Lower lobe of right lung (tissue), 2 donors: ENCODE results near the gene HDAC7. TPM values are rescaled to one million over a fixed set of nuclear protein-coding genes. Genes with fewer than 3 reads are reported as not detected.

Source experiments
- ATAC-seq, 2 donors: fragments of 200-7000 bp; cut with Tn5 transposase; one replicate each; pipeline ENCODE4 v1.9.1; 2020 to 2022; ENCODE audit warnings: mild to moderate bottlenecking in 2 of 2, moderate library complexity in 2 of 2
- DNase-seq: peaks from one replicate; pipeline ENCODE4 v3.0.0-alpha.2; 2020
- H3K27ac ChIP-seq: fragments of 200-600 bp; one replicate; pipeline ENCODE4 v1.8.0; 2022
- H3K27me3 ChIP-seq: fragments of 200-600 bp; one replicate; pipeline ENCODE4 v1.8.0; 2022; ENCODE audit warnings: low read depth
- H3K36me3 ChIP-seq: fragments of 200-600 bp; one replicate; pipeline ENCODE4 v1.8.0; 2022; ENCODE audit warnings: mild to moderate bottlenecking
- H3K4me1 ChIP-seq: fragments of 200-600 bp; one replicate; pipeline ENCODE4 v1.8.0; 2022
- H3K4me3 ChIP-seq: fragments of 200-600 bp; one replicate; pipeline ENCODE4 v1.8.0; 2022; ENCODE audit warnings: mild to moderate bottlenecking
- H3K9me3 ChIP-seq: fragments of 200-600 bp; one replicate; pipeline ENCODE4 v1.8.0; 2022
- intact Hi-C: fragments of 100-400 bp; cut with DNase I; formaldehyde crosslinking; loops from one replicate; pipeline ENCODE4 v1.11.0; 2022
- total RNA-seq: library from RNA; stranded (reverse); fragmentation: NEBNext Ultra II Directional; extraction: Animal tissue kit (Norgen Biotek cat#: 25700); gene quantifications from one replicate; pipeline ENCODE4 v1.2.1, GENCODE V29; 2021
- TF ChIP-seq, protein P1 (sequence below): fragments of 200-600 bp; IDR thresholded peaks from one replicate; pipeline ENCODE4 v1.8.0; 2022; ENCODE audit warnings: antibody characterized with exemption, mild to moderate bottlenecking
- donor health status: DM: no; HTN: yes; CAD: no; lungs with severe emphysema.

HDAC7 gene
- total RNA-seq, 1 donor from 2014 or later: 104 TPM

DNA sequence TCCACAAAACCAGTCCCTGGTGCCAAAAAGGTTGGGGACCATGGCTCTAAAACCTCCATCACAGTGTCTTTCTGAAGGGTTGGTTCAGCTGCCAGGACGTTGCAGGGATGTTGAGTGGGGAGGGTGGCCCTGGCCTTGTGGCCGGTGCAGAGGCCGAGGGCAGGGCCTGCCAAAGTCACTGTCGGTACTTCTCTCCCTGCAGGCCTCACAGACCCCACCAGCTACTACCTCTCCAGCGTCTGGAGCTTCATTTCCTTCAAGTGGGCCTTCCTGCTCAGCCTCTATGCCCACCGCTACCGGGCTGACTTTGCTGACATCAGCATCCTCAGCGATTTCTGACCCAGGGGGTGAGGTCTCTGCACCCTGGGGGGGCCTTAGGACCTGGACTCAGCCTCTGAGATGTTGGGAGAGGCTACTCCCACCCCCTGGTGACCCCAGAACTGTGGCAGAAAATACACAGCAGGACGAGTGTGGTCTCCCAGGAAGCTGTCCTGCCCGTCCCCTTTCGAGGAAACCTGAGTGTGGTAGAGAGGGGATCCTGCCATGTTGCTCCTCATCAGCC lies 39.7 kb downstream of the HDAC7 start:
- H3K27me3 ChIP-seq: no peaks in the 10 kb centered on the region
- DNase-seq: peak; percentile 35
- H3K27ac ChIP-seq: no peak overlapping the region
- peak in 1 of 2 donors; percentile 3 for ATAC-seq
- peaks cover 46% of the 10 kb centered on the region for H3K4me1 ChIP-seq
- H3K36me3 ChIP-seq: peaks cover 35% of the 10 kb centered on the region
- TF ChIP-seq, protein P1, sequence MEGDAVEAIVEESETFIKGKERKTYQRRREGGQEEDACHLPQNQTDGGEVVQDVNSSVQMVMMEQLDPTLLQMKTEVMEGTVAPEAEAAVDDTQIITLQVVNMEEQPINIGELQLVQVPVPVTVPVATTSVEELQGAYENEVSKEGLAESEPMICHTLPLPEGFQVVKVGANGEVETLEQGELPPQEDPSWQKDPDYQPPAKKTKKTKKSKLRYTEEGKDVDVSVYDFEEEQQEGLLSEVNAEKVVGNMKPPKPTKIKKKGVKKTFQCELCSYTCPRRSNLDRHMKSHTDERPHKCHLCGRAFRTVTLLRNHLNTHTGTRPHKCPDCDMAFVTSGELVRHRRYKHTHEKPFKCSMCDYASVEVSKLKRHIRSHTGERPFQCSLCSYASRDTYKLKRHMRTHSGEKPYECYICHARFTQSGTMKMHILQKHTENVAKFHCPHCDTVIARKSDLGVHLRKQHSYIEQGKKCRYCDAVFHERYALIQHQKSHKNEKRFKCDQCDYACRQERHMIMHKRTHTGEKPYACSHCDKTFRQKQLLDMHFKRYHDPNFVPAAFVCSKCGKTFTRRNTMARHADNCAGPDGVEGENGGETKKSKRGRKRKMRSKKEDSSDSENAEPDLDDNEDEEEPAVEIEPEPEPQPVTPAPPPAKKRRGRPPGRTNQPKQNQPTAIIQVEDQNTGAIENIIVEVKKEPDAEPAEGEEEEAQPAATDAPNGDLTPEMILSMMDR: no peak
- intact Hi-C loops: loop anchor here (5.0 kb wide), 1 partner anchor 38 kb away; no protein-coding TSS in a partner anchor
- H3K4me3 ChIP-seq: no peak overlapping the region
- no peaks in the 10 kb centered on the region for H3K9me3 ChIP-seq

DNA sequence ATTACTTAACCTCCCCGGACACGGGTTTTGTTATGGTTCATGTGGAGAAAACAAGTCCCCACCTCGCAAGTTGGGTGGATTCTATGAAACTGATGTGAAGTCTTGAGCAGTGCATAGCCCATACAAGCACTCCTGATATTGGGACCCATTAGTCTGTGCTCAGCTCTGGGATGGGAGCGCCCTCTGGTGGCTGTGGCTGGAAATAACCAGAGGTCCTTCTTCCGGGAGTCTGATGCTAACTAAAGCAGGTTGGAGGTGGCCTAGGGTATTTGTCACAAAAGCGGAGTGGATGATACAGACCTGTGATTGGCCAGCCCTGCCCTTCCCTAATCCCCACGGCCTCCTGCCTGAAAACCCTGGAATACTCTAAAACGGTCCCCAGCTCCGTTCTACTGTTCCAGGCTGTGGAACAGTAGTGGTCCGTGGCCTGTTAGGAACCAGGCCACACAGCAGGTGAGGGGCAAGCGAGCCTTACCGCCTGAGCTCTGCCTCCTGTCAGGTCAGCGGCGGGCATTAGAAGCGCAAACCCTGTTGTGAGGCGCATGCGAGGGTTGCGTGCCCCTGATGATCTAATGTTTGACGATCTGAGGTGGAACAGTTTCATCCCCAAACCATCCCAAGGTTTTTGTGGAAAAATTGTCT lies 40.3 kb downstream of the HDAC7 start:
- H3K27me3 ChIP-seq: no peaks in the 10 kb centered on the region

GRCh38 chr12:47778881-47779280 lies 40.8 kb downstream of the HDAC7 start:
- H3K4me3 ChIP-seq: no peak overlapping the region
- H3K36me3 ChIP-seq: peaks cover 24% of the 10 kb centered on the region
- no peak overlapping the region for H3K27ac ChIP-seq
- no peaks in the 10 kb centered on the region for H3K9me3 ChIP-seq
- intact Hi-C loops: loop anchor here (5.0 kb wide), 1 partner anchor 37 kb away; no protein-coding TSS in a partner anchor
- ATAC-seq (peak in 1 of 2 donors; percentile 1), DNase-seq (peak; percentile 46)
- peaks cover 57% of the 10 kb centered on the region for H3K4me1 ChIP-seq
- H3K27me3 ChIP-seq: no peaks in the 10 kb centered on the region
- TF ChIP-seq, protein P1: no peak

More for the DNA sequence above, 40.3 kb downstream of the HDAC7 start:
- Histone ChIP-seq H3K4me3 (no peak overlapping the region), H3K27ac (no peak overlapping the region), H3K36me3 (peaks cover 29% of the 10 kb centered on the region), H3K9me3 (no peaks in the 10 kb centered on the region), H3K4me1 (peaks cover 52% of the 10 kb centered on the region)
- ATAC-seq: peak; percentile 86
- intact Hi-C loops: loop anchor here (5.0 kb wide), 1 partner anchor 37 kb away; no protein-coding TSS in a partner anchor
- TF ChIP-seq, protein P1: peak; percentile 95
- DNase-seq: peak; percentile 86

GRCh38 chr12:47777741-47778558 lies 41.8 kb downstream of the HDAC7 start:
- ATAC-seq: no peak
- no peak overlapping the region for H3K4me3 ChIP-seq
- H3K27me3 ChIP-seq: no peaks in the 10 kb centered on the region
- peak; percentile 57 for DNase-seq
- TF ChIP-seq, protein P1: no peak
- peaks cover 61% of the 10 kb centered on the region for H3K4me1 ChIP-seq
- intact Hi-C loops: loop anchor here (5.0 kb wide), 1 partner anchor 36 kb away; no protein-coding TSS in a partner anchor
- peak overlapping the region; percentile 43 for H3K27ac ChIP-seq
- peaks cover 14% of the 10 kb centered on the region for H3K36me3 ChIP-seq
- no peaks in the 10 kb centered on the region for H3K9me3 ChIP-seq

DNA sequence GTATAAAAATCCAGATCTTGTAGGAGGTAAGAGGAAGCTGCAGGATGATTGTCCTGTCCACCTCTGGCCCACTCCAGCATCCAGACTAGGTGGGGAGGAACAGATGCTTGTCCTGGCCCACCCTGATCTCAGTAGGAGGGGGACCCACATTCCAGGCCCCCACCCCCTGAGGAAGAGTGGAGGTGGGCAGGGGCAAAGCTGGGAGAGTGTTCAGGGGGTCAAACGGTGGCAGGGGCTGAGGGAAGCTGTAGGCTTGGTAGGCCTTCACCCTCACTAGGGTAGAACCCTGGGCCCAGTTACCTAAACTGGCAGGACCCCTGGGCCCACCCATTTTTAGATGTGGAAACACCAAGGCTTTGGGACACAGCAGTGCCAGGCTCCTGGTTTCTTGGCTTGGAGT lies 42.6 kb downstream of the HDAC7 start:
- TF ChIP-seq, protein P1: no peak
- ATAC-seq (no peak), DNase-seq (no peak)
- H3K27ac ChIP-seq: peak overlapping the region; percentile 43
- peaks cover 67% of the 10 kb centered on the region for H3K4me1 ChIP-seq
- H3K36me3 ChIP-seq: peaks cover 6% of the 10 kb centered on the region
- no peaks in the 10 kb centered on the region for H3K27me3 ChIP-seq
- H3K4me3 ChIP-seq: no peak overlapping the region
- intact Hi-C loops: loop anchor here (5.0 kb wide), 1 partner anchor 35 kb away; no protein-coding TSS in a partner anchor
- no peaks in the 10 kb centered on the region for H3K9me3 ChIP-seq
